AG09309 (cell line): Measurements from ENCODE around the gene CHI3L2.

Source experiments
- DNase-seq: peaks from one replicate; pipeline ENCODE4 v3.0.0-alpha.2; 2010; ENCODE audit warnings: low read depth
- H3K4me3 ChIP-seq: 2 replicates; pipeline ENCODE4 v1.5.1; 2011; ENCODE audit warnings: mild to moderate bottlenecking, low read depth, low read length, moderate library complexity; ENCODE audit not compliant: control insufficient read depth
- CTCF ChIP-seq: IDR thresholded peaks from 2 replicates; pipeline ENCODE4 v1.5.1; 2011; ENCODE audit warnings: mild to moderate bottlenecking, low read depth, low read length, inconsistent platforms; ENCODE audit not compliant: insufficient read depth, control insufficient read depth; ENCODE audit errors: missing control alignments

The CHI3L2 gene

GRCh38 chr1:111227434-111227833 lies at the start of gene CHI3L2:
Gene CHI3L2 (plus strand): TSS chr1:111227713. CDS start chr1:111227730, 17 bp downstream.
- TF ChIP-seq CTCF: no peak
- H3K4me3 ChIP-seq: no peak within 1 kb of the TSS
- peak; percentile 39 for DNase-seq

GRCh38 chr1:111179968-111180533 lies 47.5 kb upstream of the CHI3L2 start:
- no peak overlapping the region for H3K4me3 ChIP-seq
- no peak for TF ChIP-seq CTCF
- DNase-seq: no peak

GRCh38 chr1:111182052-111182451 lies 45.5 kb upstream of the CHI3L2 start:
- no peak for TF ChIP-seq CTCF
- no peak for DNase-seq
- H3K4me3 ChIP-seq: no peak overlapping the region

GRCh38 chr1:111183308-111184069 lies 44.0 kb upstream of the CHI3L2 start:
- no peak for TF ChIP-seq CTCF
- no peak for DNase-seq
- H3K4me3 ChIP-seq: no peak overlapping the region

GRCh38 chr1:111184663-111185062 lies 42.9 kb upstream of the CHI3L2 start:
- TF ChIP-seq CTCF: no peak
- no peak overlapping the region for H3K4me3 ChIP-seq
- DNase-seq: no peak

- no peak for TF ChIP-seq CTCF
- no peak for DNase-seq
- H3K4me3 ChIP-seq: no peak overlapping the region
Measured at GRCh38 chr1:111190931-111191451, 36.5 kb upstream of the CHI3L2 start.
